ENCODE results near the gene GRHL3.

DNA sequence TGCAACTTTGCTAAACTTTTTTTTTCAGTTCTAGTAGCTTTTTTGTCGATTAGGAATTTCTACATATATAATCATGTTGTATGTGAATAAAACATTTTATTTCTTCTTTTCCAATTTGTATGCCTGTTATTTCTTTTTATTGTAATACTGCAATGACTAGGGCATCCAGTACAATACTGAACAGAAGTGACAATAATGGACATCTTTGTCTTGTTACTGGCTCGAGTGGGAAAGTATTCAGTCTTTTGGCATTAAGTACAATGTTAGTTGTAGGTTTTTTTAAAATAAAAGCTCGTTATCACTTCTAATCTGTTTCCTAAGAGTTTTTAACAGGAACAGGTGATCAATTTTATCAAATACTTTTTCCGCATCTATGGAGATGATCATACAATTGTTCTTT, 84.6 kb downstream of the GRHL3 start:
- TF ChIP-seq, protein P1, sequence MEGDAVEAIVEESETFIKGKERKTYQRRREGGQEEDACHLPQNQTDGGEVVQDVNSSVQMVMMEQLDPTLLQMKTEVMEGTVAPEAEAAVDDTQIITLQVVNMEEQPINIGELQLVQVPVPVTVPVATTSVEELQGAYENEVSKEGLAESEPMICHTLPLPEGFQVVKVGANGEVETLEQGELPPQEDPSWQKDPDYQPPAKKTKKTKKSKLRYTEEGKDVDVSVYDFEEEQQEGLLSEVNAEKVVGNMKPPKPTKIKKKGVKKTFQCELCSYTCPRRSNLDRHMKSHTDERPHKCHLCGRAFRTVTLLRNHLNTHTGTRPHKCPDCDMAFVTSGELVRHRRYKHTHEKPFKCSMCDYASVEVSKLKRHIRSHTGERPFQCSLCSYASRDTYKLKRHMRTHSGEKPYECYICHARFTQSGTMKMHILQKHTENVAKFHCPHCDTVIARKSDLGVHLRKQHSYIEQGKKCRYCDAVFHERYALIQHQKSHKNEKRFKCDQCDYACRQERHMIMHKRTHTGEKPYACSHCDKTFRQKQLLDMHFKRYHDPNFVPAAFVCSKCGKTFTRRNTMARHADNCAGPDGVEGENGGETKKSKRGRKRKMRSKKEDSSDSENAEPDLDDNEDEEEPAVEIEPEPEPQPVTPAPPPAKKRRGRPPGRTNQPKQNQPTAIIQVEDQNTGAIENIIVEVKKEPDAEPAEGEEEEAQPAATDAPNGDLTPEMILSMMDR (conservative IDR thresholded peaks at IDR 0.05): no peak
- TF ChIP-seq EZH2 (IDR thresholded peaks at IDR 0.05; ENCODE audit: low read depth): no peak

Measured in PC-9 (cell line).